GM18870 (cell line): ENCODE data around the gene PTPRN2.

Source experiments
- ATAC-seq: cut with Tn5 transposase; IDR thresholded peaks from one replicate; pipeline ENCODE4 v1.9.1; 2021; ENCODE audit warnings: moderate library complexity; ENCODE audit not compliant: unreplicated experiment

PTPRN2 gene

GRCh38 chr7:157618823-157619606 lies 968.6 kb downstream of the PTPRN2 start:
- no peak for ATAC-seq

DNA sequence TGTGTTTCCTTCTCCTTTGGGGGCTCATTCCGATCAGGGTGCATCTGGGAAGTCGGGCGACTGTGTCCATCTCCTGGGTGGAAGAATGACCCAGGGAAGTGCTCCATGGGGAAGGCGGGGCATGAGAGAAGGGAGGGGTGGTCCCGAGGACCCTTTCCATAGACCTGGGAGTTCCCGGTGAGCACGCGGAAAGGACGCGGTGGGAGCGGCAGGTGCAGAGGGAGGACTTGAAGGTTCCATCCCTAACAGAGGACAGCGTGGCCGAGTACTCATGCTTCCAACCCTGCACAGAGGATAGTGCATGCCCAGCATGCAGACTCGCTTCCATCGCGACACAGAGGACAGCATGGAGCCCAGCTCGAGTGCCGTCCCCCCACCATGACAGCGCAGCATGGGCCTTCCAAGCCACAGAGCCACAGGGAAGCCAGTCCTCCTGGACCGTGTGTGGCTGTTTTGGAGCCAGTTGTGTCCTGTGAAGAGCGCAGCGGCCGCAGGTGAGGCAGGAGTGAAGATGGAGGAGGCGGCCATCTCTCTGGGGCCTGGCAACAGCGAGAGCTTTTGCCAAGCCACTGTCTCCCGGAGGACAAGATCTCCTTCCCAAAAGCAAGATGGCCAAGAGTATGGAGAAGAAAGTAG lies 969.4 kb downstream of the PTPRN2 start:
- no peak for ATAC-seq

DNA sequence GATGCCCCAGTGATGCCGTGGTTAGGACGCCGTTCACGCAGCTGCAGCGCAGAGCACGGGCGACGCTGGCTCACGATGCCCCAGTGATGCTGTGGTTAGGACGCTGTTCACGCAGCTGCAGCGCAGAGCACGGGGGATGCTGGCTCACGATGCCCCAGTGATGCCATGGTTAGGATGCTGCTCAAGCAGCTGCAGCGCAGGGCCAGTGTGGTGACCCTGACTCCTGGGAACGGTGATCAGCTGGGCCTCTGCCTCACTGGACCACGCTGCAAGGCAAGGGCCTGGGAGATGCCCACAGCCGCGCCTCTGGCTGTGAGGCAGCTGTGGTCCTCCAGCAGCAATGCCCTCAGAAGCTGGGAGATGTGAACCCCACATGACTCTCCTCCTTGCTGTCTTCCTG lies 970.2 kb downstream of the PTPRN2 start:
- no peak for ATAC-seq

DNA sequence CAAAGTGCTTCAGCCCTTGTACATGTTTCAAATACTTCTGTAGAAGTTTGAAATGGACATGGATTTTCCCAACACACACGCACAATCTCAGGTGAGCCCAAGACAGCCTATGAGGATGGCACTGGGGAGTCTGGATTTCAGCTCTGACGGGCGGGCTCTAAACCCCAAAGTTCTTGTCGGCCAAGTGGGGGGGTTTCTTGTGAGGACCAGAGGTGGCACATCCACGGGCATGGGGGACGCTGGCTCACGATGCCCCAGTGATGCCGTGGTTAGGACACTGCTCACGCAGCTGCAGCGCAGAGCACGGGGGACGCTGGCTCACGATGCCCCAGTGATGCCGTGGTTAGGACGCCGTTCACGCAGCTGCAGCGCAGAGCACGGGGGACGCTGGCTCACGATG lies 970.7 kb downstream of the PTPRN2 start:
- ATAC-seq = no peak

DNA sequence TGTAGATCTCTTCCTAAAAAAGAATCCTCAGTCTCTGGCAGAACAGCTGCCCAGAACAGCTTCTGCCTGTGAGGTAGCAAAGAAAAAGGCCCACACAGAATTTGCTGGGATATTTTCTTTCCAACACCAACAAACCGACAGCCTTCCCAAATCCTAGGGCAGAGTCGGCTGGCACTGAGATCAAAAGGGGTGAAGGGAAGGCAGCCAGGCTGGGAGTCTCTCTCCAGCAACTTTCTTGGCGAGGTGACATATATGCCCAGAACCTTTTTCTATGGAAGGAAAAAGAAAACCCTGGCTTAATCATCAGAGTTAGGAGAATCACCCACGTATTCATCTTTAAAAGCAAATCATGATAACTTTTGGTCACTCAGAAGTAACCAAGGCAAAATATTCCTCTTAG lies 971.2 kb downstream of the PTPRN2 start:
- ATAC-seq = no peak

- no peak for ATAC-seq
These were observed 971.8 kb downstream of the PTPRN2 start for GRCh38 chr7:157615852-157616251.

DNA sequence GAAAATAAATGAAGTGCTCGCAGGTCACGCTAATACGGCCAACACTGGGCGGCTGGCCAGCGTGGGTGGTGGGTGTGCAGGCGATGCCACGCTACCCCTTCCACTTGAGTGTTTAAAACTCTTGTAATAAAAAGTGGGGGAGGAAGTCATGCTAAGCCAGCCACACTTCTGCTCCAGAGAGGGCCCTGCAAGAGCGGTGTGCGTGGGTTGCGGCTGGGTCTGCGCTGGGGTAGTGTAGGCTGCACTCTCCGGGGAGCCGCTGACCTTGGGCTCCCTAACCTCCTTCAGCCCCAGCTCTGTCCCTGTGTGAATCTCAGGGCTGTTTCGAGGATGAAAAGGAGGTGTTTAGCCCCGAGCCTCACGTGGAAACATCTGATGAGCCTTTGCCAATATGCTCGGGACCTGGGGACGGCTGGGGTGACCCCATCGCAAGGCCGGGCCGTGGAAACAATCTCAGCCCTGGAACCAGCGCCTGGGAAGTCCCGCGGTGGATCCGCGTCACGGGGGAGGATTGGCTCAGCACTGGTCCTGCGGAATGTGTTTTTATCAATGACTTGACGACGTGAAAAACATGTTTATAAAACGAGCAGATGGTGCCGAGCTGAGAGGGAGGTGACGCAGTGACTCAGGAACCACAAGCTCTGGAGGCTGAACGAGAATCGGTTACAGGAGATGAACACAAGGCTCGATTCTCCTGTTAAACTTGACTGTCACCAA lies 972.4 kb downstream of the PTPRN2 start:
- no peak for ATAC-seq

GRCh38 chr7:157614457-157615020 lies 973.1 kb downstream of the PTPRN2 start:
- ATAC-seq = no peak

- ATAC-seq = no peak
These were observed 973.9 kb downstream of the PTPRN2 start for GRCh38 chr7:157613575-157614322.

DNA sequence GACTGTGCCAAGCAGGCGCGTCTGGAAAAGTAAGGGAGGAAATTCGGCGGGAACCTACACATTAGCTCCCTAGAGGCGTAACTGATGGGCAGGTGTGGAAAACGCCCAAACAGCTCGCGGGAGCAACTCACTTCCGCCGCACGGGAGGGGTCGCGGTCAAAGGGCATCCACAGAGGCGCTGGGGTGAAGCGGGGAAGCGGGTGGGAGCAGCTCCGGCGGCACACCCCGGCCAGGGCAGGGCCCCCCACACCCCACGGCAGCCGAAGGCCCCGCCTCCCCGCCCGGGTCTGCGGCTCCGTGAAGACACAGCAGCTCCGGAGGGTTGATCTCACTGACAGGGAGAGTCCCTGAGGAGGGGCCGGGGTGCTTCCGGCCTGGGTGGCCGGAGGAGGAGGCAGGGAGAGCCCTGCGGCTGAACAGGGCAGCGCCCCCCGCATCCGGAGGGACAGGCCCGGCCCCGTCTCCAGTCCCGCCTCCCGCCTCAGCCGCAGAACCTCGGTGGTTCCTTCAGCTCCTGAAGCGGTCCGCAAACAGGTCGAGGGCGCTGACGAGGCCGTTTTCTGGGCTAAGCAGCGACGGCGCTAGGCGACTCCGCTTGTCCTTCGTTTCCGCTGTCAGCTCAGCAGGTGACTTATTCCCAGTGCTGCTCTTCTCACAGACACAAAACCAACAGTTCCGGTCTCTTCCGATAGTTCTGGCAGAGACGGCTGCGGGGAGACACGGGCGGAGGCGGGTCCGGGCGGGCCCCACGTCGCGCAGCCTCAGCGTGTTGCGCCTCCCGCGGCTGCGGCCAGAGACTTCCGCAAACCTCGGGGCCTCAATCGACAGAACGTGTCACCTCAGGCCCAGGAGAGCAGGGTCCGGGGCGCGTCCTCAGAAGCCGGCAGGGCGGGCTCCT lies 974.7 kb downstream of the PTPRN2 start:
- no peak for ATAC-seq

- ATAC-seq = no peak
These were observed 975.5 kb downstream of the PTPRN2 start for GRCh38 chr7:157612009-157612663.

DNA sequence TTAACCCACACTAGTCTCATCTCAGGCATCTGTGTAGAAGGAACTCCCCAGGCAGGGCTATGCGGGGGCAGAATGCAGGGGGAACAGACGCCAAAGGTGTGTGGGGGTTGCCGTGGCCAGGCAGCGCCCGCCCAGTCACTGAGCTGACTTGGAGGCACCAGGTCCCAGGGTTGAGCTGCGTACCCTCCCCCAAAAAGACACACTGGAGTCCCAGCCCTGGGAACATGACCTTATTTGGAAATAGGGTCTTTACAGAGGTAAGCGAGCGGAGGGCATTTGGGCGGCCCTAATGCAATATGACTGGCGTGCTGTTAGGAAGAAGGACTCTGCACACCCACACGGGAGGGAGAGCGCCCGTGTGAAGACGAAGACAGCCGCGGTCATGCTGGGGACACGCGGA lies 976.3 kb downstream of the PTPRN2 start:
- ATAC-seq = no peak

DNA sequence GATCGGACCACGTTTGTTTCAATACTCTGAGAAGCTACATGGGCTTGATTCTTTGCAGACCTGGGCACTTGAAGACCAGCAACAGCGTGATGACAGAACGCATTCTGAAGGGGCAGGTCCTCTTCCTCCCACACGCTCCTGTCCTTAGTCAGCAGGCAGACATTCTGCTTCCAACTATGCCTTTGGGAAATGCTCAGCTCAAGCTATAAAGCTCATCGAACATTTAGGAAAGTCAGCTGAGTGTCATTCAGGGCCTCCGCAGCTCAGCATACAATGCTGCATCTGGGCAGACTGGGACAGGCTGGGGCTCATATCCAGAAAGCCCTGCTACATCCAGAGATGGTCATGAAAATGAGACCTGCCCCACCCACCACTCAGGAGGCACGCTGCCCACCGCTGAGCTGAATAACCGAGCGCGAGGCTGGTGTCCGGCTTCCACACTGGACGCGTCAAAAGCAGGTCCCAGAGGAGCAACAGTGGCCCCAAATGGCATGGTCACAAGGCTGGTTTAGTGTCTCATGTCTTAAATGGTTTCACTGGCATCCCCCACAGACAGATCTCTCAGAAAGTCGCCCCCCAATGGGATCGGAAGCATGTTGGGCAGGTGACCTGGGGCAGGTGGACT lies 976.8 kb downstream of the PTPRN2 start:
- ATAC-seq = no peak

DNA sequence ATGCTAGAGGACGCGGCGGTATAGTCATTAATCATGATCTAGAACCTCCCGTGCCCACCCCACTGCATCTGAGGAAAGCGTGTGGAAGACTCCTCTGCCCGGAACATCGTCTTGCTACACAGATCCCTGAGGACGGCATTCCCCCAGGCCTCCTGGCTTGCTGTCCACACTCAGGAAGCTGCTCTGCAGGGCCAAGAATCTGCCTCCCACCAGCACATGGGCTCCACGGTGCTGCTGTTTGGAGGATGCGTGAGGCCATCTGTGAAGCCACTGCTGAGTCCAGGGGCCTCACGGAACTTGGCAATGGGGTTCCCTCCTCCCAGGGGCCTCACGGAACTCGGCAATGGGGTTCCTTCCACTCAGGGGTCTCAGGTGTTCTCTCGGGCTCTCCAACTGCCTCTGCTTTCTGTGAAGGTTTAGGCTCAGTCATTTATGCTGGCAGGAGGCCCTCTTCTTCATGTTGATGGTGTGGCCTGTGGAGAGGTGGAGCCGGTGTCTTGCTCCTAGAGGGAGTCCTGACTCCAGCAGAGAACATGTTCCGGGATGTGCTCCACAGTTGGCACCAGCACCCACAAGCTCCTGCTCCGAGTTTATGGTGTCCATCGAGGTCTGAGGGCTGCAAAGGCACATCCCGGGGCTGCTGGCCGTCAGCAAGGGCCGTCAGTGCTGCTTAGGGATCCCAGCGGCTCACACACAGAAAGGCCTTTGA lies 977.5 kb downstream of the PTPRN2 start:
- ATAC-seq = no peak

- ATAC-seq = no peak
These were observed 978.1 kb downstream of the PTPRN2 start for GRCh38 chr7:157609516-157609915.

DNA sequence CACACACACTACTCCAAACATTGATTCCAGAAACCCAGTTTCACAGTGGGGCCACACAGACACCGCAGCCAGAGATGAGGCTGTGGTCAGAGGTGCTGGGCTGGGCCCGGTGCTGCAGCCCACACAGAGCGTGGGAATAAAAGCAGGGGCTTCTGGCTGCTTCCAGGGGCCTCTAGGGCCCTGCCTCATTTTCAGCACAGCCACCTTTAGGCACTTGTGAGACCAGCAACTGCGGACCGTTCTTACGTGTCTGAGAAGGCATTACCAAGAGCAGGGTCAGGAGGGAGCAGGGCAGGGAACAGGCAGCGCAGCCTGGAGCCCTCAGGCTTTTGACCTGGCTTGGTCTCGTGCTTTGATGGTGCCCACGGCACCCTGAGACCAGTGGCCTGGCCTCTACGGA lies 980.4 kb downstream of the PTPRN2 start:
- no peak for ATAC-seq

- ATAC-seq = no peak
These were observed 981.5 kb downstream of the PTPRN2 start for GRCh38 chr7:157606140-157606539.

GRCh38 chr7:157605638-157606037 lies 982.0 kb downstream of the PTPRN2 start:
- no peak for ATAC-seq
